Spleen (tissue), 7 donors: ENCODE measurements around the gene APOBEC3B.

Experiments
- CTCF ChIP-seq, 11 experiments: fragments of 200-600 bp in 7 of 11; fragments of 450-650 bp in 4 of 11; sonication (generic) in 4 of 11; IDR thresholded peaks in 8 of 11; conservative IDR thresholded peaks in 3 of 11; 1 replicate in 7 of 11; 2 replicates in 4 of 11; pipeline versions ENCODE4 v1.4.0 to v1.8.0; 2016 to 2021; ENCODE audit warnings: antibody characterized with exemption in 11 of 11, inconsistent platforms in 4 of 11, mild to moderate bottlenecking in 1 of 11
- POLR2A ChIP-seq, 3 donors: fragments of 450-650 bp; IDR thresholded peaks; one replicate each; pipeline ENCODE4 v1.5.1; 2017; ENCODE audit warnings: antibody characterized with exemption in 3 of 3, mild to moderate bottlenecking in 1 of 3
- POLR2AphosphoS5 ChIP-seq, 3 donors: sonication (generic); formaldehyde crosslinking; IDR thresholded peaks; one replicate each; pipeline ENCODE4 v1.5.1; 2017; ENCODE audit warnings: antibody characterized with exemption in 3 of 3
- donor health status: DM: no; HTN: no; CAD: no; lungs with moderate emphysema.
- donor health status: DM: no; HTN: no; CAD: no.
- donor health status: DM: no; HTN: no; CAD: no.

DNA sequence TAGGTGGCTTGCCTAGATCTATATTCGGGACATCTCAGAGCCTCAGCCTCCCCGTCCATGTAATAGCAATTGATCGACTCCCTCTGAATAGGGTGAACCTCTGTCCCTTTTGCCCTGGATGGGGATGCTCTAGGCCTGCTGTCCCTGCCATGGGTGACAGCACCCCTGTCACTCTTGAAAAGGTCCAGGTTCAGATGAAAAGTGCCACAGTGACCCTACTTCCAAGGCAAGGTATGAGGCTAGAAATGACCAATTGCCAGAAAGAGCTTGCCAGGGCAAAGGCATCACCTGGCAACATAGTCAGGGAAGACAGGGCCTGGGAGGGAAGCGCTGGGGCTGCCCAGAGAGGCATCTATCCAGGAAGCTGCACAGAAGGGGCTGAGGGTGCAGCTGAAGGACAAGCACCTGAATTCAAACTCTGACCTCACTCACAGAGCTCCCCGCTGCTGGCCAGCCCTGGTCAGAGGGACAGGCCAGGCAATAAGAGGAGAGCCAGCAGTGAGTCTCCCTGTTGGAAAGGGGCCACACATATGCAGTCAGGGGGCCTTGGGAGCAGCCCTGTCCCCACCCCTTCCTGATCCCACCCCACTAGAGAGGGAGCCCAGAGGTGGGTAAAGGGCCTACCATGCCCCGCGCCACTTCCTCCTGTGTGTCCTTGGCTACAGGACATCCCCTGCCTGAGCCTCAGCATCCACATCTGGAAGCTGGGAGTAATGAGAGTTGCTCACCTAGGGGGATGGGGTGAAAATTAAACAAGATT lies 33.8 kb upstream of the APOBEC3B start:
- TF ChIP-seq CTCF (IDR thresholded peaks at IDR 0.05 in 8 of 11, conservative IDR thresholded peaks at IDR 0.05 in 3 of 11): no peak
- no peak for TF ChIP-seq POLR2A (IDR thresholded peaks at IDR 0.05)
- no peak for TF ChIP-seq POLR2AphosphoS5 (IDR thresholded peaks at IDR 0.05)
